NCI-H1048 (cell line): Measurements from ENCODE around the gene WWP2.
"Not testable (repeated sequence)": the region's sequence is repeated elsewhere in the genome, so short reads cannot be mapped to it uniquely, and the experiment has no call there.

Source experiments
- DNase-seq: peaks from one replicate; lab custom pipeline; 2025; lab: John Stamatoyannopoulos, UW

WWP2 gene

DNA sequence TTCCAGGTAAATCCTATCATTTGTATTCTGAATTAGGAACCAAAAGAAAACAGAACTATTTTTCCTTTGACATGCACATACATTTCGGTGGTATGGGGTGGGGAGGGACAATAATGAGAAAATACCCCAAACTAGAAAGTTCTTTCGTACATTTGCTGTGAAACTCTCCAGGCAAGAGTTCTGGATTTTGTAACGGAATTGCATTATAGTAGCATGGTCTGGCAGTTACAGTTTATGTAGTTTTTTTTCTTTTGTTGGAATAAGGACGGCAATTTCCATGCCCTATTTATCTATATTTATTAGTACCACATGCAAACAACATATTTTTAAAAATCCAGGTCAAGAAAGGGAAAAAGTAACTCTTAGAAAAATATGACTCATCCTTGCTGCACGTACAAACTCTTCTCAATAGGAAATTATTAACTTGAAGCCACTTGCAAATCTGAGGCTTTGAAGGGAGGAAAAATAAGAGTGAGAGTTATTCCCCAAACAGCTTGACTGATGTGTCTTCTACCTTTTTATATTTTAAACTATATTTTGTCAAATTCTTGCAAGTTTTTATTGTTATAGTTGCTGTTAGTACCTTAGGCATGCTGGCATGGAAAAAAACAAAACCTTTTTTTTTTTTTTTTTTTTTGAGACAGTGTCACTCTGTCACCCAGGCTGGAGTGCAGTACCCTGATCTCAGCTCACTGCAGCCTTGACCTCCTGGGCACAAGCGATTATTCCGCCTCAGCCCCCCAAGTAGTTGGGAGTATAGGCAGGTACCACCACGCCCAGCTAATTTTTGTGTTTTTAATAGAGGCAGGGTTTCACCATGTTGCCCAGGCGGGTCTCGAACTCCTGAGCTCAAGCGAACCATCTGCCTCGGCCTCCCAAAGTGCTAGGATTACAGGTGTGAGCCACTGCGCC, 69.3 kb downstream of the WWP2 start:
- DNase-seq: no peak

DNA sequence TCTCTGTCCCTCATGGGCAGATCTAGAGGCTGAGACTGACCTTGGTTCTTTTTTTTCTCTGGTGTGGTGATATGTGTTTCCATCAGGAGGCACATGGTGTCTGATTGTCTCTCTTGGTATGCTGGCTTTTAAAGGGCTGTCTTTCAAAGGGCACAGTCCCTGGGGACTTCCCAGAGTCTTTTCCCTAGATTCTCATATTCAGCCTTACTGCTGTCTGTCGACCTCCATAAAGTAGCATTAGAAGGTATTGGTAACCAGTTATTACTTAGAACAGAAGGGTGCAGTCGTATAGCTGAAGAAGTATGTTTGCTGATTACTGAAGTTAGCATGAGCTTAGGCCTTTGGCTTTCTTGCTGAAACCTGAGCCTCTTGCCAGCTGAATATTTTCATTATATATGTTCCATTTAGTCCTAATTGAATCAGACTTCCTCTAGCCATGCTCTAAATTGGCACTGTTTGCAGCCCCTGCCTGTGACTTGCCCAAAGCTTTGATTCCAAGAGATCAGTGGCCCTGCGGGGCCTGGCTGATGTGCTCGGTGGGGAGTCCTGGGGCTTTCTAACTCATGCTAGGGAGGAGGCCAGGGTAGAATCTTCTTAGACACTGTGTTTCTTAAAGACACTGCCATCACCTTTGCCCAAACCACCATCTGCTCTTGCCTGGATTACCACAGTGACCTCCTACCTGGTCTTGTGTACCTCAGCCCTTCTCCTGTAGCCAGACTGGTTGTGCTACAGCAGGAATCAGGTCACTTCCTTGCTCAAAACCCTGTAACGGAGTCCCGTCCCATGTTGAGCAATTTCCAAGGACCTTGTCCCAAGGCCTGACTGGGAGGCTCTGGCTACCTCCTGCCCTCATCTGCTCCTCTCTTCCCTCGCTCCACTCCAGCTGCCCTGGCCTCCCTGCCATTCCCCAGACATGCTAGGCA, 71.5 kb downstream of the WWP2 start:
- no peak for DNase-seq

DNA sequence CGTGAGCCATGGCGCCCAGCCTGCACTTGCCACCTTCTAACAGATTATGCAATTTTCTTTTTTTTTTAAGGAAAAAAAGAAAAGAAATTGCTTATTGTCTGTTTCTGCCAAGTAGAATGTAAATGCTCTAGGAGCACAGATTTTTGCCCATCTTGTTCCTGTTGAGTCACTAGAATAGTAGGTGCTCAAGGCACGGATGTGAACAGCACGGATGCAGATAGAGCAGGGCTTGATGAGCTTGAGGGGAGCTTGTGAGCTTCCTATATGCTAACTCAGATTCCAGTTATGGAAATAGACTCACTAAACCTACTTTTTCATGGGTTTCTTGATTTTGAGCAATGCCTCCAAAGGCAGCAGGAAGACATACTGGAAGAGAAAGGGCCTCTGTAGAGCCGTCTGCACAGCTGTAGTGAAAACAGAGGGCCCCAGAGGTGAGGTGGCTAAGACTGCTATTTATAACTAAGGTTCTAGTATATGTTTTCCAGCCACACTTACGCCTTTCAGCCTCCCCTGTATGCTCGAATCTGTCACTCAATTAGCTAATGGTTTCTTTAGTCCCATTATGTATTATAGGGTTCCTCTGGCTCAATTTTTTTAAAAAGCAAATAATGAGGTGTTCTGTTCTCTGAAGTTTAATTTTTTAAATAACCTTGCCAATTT, 72.8 kb downstream of the WWP2 start:
- DNase-seq: no peak

DNA sequence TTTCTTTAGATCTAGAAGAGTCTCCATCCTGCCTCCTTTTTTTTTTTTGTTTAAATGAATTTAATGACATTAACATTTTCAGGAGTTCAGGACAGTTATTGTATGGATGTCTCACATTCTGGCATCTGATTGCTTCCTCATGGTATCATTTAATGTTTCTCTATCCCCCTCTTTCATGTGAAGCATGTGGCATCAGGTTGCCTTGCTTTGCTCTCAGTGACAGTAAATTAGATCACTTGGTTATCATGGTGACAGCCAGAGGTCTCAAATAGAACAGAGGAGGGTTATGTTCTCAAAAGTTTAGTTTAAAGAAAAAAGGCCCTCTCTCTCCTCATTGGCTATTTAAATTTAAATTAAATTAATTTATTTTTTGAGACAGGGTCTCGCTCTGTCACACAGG, 74.1 kb downstream of the WWP2 start:
- no peak for DNase-seq

DNA sequence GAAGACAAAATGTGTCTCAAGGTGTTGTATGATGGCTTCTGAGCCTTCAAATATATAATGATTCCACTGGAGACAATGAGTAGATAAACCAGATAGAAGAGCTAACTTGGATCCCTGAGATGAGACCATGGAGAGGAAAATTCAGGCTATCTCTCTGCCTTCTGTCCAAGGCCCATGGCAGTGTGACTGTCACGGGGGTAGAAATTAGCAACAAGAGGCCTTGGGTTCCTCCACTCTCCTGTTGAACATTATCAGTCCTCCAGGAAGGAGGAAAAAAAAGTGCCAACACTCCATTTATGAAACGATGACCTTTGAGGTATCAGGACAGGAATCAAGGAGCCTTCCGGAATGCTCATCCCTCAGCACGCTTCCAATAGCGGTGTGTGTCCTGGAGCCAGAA, 75.2 kb downstream of the WWP2 start:
- DNase-seq: no peak

DNA sequence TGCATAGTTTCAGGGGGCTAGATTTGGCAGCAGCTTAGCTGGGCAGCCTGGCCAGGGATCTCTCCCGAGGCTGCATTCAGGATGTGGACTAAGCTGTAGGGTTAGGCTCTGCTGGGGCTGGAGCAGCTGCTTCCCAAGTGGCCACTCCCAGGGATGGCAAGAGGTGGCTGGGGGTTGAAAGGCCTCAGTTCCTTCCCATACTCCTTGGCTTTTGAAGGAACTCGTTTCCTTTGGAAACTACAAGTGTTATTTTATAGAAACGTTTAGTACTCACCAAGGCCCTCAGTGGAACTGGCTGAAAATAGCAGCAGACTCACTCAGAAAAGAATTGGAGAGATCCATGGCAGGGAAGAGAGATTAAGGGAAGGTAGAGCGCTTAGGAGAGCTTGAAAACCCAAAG, 76.4 kb downstream of the WWP2 start:
- DNase-seq: no peak

DNA sequence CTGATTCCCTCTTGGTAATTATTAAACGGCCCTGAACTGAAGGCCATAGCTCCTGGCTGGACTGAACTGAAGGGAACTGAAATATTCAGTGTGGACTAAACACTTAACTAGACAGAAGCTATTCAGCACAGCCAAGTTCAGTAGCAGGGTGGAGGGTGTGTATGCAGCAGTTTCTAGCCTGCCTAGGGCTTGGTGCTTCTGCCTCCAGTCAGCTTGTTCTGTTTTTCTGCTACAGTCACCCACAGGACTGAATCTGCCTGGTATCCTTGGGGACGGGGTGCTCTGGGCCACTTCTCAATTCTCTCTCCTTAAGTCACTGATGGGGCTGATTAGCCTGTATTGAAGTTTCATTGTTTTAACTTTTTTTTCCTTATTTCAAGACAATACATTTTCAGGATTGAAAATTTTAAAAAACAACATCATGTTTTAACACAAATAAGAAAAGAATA, 77.1 kb downstream of the WWP2 start:
- no peak for DNase-seq

DNA sequence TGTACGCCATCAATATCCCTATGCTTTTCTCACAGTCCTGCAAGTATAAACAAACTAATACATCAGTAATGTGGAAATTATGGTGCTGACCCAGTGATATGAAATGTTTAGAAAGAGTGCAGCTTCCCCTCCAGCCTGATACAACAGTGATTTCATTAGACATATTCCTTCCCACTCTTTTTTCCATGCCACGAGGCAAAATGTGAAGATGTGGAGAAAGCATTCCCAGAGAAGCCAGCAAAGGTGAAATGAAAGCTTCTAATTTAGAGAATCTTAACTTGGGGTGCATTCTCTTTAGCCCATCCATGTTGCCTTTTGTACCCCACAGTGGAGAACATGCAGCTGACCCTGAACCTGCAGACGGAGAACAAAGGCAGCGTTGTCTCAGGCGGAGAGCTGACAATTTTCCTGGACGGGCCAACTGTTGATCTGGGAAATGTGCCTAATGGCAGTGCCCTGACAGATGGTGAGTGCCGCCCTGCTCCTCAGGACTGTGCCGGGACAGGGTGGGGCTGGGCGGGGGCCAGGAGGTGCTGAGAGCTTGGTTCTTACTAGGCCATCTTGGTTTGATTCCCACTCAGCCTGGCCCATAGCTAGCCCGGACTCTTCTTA, 77.8 kb downstream of the WWP2 start:
- DNase-seq: no peak

DNA sequence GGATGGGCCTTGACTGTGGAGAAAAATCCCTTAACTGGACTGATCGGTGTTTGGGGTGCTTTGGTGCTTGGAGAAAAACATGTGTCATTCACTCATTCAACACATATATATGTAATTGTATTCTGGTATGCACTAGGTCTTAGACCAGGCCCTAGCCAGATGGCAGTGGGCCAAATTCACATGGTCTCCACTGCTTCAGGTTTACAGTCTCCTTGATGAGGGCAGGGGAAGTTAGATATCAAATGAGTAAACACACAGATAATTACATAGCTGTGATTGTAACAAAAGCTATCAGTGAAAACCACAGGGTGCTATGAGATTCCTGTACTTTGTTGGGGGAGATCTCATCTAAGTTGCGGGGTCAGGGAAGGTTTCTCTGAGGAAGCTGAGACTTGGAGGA, 78.8 kb downstream of the WWP2 start:
- DNase-seq: no peak

DNA sequence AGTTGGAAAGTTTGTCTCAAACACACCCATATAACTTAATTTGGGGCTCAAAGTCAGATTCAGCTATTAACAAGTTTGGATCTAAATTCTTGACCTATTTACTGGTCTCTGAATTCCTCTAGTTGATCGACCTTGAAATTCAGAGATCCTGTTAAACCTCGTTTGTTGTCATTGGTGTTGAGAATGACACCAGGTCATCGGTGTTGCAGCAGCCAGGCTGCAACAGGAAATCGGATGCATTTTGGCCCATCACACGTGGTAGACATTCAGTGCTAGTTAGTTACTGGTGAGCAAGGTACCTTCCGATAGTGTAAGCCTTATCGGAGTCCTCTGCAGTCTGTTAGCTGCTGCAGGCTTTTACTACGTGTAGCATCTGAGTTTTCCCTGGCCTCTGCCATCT, 82.3 kb downstream of the WWP2 start:
- DNase-seq: no peak

DNA sequence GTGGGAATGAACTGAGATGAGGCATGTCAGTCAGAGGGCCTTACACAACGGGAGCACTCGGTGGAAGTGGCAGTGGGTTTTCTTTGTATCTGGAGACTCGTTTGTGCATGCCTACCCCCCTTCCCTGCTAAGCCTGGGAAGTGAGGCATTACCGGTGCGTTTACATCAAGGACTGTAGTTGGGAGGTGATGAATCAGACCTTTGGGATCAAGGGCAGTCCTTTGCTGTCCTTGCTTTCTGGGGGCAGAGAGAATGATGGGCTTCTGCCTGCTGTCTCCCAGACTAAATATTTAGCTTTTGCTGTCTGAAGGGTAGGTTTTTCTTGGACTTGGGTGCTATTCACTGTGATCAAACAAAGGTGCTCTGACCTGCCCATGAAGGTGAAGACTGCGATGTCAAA, 83.0 kb downstream of the WWP2 start:
- DNase-seq: no peak

DNA sequence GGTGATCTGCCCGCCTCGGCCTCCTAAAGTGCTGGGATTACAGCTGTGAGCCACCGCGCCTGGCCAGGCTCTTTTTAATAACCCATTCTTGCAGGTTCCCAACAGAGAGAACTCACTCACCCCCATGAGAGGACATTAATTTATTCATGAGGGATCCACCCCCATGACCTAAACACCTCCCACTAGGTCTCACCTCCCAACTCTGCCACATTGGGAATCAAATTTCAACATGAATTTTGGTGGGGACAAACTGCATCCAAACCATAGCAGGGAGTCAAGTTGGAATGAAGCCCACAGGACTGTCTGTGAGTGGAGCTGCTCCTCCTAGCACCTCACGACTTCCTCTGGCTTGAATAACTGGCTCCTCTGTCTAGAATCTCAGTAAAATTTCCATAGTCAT, 85.5 kb downstream of the WWP2 start:
- no peak for DNase-seq

DNA sequence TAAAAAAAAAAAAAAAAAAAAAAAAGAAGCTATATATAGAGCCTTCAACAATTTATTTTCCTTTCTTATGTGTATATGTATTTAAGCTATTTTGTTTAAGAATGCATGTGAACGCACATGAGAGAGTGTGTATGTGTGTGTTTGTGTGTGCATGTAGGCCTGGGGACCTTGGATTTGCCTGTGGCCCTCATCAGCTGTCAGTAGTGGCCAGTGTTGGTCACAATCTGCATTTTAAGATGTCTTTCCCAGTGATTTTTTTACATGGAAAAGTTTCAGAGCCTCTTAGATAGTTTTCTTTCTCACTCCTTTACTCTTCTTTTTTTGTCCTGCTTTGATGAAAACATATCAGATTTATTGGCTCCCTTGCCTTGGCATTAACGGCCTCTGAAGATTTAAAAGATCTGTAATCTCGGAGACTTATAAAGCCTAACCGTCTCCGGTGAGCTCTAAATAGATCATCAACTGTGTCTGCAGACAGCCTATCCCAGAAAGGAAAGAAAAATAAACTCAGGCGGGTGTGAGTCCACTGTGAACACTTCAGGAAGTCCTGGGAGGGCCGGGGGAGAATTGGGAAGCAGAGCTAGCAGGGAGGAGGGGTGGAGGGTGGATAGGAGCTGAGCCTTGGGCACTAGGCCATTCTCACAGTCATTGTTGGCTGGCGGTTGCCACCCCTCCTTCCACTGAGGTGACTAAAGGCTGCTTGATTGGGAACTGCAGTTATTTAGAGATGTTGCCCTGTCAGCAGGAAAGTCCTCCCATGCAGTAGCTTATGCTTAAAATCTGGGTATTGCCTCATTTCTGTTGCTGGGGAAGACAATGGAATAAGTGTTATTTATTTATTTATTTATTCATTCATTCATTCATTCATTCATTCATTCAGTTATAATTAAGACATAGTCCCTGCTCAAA, 86.8 kb downstream of the WWP2 start:
- no peak for DNase-seq

DNA sequence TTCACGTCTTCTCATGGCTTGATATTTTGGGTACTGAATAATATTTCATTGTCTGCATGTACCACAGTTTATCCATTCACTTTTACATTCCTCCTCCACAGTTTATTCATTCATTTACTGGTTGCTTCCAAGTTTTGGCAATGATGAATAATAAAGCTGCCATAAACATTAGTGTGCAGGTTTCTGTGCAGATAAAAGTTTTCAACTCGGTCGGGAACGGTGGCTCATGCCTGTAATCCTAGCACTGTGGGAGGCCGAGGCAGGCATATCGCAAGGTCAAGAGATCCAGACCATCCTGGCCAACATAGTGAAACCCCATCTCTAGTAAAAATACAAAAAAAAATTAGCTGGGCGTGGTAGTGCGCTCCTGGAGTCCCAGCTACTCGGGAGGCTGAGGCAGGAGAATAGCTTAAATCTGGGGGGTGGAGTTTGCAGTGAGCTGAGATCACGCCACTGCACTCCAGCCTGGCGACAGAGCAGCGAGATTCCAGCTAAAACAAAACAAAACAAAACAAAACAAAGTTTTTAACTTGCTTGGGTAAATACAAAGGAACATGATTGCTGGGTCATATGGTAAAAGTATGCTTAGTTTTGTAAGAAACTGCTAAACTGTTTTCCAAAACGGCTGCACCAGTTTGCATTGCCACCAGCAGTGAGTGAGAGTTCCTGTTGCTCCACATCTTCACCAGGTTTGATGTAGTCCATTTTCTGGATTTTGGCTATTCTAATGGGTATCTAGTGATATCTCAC, 89.5 kb downstream of the WWP2 start:
- DNase-seq: no peak

DNA sequence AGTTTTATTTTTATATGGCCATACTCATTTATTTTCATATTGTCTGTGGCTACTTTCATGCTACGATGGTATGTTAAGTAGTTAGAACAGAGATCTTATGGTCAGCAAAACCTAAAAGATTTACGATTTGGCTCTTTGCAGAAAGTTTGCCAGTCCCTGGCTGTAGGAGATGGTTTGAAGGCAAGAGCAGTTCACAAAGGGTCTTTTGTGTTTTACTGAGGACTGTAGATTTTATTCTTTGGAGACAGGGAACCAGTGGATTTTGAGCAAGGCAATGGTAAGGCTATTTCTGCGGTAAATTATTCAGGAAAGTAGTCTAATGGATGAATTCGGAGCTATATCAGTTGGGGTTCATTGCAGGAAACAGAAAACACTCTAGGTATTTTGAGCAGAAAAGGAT, 90.7 kb downstream of the WWP2 start:
- DNase-seq: no peak

DNA sequence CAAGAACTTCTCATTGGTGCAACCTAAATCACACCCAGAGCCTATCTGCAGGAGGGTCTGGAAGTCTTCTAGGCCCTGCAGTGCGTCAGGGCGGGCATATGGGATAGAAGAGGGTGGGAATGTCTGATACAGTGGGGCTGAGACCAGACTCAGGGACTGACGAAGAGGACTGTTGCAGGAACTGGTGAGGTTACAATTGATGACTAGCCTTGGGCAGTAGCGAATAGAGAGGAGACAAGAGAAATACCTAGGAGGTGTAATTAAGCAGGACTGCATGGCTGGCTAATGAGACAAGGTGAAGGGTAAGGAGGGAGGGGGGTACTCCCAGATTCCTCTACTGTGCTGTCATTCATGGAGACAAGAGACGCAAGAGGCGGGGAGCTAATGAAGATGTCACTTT, 91.3 kb downstream of the WWP2 start:
- DNase-seq: no peak

DNA sequence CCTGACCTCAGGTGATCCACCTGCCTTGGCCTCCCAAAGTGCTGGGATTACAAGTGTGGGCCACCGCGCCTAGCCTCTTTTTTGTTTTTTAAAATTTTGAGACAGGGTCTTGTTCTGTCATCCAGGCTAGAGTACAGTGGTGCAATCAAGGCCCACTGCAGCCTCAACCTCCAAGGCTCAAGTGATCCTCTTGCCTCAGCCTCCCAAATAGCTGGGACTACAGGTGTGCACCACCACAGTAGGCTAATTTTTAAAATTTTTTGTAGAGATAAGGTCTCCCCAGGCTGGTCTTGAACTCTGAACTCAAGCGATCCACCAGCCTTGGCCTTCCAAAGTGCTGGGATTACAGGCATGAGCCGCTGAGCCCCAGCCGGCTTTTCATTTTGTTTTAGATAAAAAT, 92.6 kb downstream of the WWP2 start:
- not testable (repeated sequence) for DNase-seq

DNA sequence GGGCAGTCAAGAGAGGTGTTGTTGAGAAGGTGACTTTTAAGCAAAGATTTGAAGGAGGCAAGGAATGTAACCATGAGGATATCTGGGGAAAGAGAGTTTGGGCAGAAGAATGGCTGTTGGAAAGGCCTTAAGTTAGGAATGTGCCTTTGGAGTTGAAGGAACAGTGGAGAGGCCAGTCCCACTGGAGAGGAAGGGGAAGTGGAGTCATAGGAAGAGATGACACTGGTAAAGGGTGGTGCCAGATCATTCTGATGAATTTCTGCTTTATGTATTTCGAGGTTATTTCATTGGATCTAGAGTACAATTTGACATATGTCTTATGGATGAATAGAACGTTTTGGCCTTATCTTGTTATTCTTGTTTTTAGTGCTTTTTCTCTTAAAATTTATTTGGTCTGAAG, 93.5 kb downstream of the WWP2 start:
- no peak for DNase-seq

DNA sequence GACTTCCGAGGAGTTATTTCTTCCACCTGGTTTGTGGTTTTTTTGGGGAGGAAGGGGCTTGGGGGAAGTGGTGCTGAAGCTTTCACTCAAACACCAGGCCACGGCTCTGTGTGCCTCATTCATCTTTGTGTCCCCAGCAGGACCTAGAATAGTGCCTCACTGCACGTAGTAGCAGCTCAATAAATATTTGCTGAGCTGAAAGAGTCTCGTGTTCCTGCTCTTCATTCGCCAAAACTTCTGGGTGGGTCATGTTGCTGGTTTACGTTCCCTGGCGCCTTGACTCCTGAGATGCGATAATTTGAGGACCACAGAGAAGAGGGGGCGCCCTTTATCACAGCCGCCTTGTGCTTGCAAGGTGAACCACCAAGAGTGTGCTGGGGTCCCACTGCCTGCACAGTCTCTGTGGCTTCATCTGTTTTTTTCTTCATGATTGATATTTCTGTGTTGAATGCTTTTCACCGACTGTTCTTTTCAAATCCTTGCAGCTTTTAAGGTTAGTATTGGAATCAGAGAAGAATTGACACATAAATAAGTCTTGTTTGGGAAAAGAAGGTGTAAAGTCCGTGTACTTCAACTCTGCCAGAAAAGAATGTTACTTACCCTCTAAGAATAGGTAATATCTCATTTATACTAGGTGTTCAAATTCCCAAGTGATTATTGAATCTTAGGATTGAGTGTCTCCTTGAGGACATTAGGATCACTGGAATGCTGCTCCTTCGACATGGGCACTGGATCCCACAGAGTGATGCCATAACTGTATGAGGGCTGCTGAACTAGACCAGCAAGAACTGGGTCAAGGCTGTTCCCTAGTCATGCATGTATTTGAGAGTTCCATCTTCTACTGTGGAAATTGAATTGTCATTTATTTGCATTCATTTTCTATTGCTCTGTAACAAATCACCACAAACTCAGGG, 96.3 kb downstream of the WWP2 start:
- DNase-seq: no peak
